A549 (cell line): Measurements from ENCODE around the gene RIPK4. TPM values are rescaled to one million over a fixed set of nuclear protein-coding genes. Genes with fewer than 3 reads are reported as not detected.
A peak's percentile ranks its signal among the peaks of the same experiment; 100 is the strongest.

Experiments
- ATAC-seq, 2 experiments: fragments of 200-7000 bp in 1 of 2; fragments of >200 bp in 1 of 2; cut with Nextera tagmentation in 1 of 2; cut with Tn5 transposase in 1 of 2; 3 replicates each; pipeline versions ENCODE4 v1.8.0 to v1.9.1; 2018 to 2020; ENCODE audit warnings: mild to moderate bottlenecking in 1 of 2, moderate library complexity in 1 of 2
- CTCF ChIA-PET: fragments of 300-600 bp; sonication (Branson Sonifier 250); formaldehyde crosslinking; extraction: SDS; loops from one replicate; lab custom pipeline; 2021; ENCODE audit warnings: antibody characterized with exemption, inconsistent platforms; lab: Yijun Ruan, JAX
- POLR2A ChIA-PET: fragments of 350-600 bp; formaldehyde crosslinking; extraction: SDS; loops from one replicate; lab custom pipeline; 2021; ENCODE audit warnings: antibody characterized with exemption, inconsistent platforms; lab: Yijun Ruan, JAX
- DNase-seq, 2 experiments: peaks; one replicate each; pipeline versions ENCODE4 v3.0.0 to v3.0.0-alpha.2; 2011 to 2016; ENCODE audit warnings: low read depth in 1 of 2, low spot score in 1 of 2
- FAIRE-seq: peaks from 2 replicates; lab custom pipeline; 2011; peaks lifted over from hg19 to GRCh38; lab: Jason Lieb, UNC
- H3K27ac ChIP-seq, 2 experiments: fragments of >200 bp; sonication (Bioruptor Twin); formaldehyde crosslinking; 3 replicates each; pipeline ENCODE4 v1.5.1; 2016 to 2017
- H3K4me1 ChIP-seq: fragments of >200 bp; sonication (Bioruptor Twin); formaldehyde crosslinking; 3 replicates; pipeline ENCODE4 v1.6.1; 2016
- H3K4me2 ChIP-seq: fragments of >200 bp; sonication (Bioruptor Twin); formaldehyde crosslinking; 3 replicates; pipeline ENCODE4 v1.6.1; 2016
- H3K4me3 ChIP-seq: fragments of >200 bp; sonication (Bioruptor Twin); formaldehyde crosslinking; 3 replicates; pipeline ENCODE4 v1.5.1; 2016
- H3K9me3 ChIP-seq: fragments of >200 bp; sonication (Bioruptor Twin); formaldehyde crosslinking; 3 replicates; pipeline ENCODE4 v1.6.1; 2016
- CBX2 ChIP-seq: fragments of 200-600 bp; sonication (generic); IDR thresholded peaks from 2 replicates; pipeline ENCODE4 v1.6.1; 2016; ENCODE audit warnings: low read depth, mild to moderate bottlenecking, borderline replicate concordance
- CBX8 ChIP-seq: fragments of 200-600 bp; sonication (generic); IDR thresholded peaks from 2 replicates; pipeline ENCODE4 v1.6.1; 2016
- CHD2 ChIP-seq: fragments of 150-350 bp; IDR thresholded peaks from 2 replicates; pipeline ENCODE4 v1.6.1; 2014; ENCODE audit warnings: low read length; ENCODE audit not compliant: partially characterized antibody
- CTCF ChIP-seq: fragments of >200 bp; sonication (Bioruptor Twin); formaldehyde crosslinking; IDR thresholded peaks from 3 replicates; pipeline ENCODE4 v1.5.1; 2016
- EHF ChIP-seq: fragments of 250-450 bp; sonication (Bioruptor Pico); IDR thresholded peaks from 2 replicates; pipeline ENCODE4 v1.5.0; 2020; ENCODE audit warnings: mild to moderate bottlenecking
- EHMT2 ChIP-seq: fragments of 200-600 bp; sonication (generic); IDR thresholded peaks from 2 replicates; pipeline ENCODE4 v1.6.1; 2016; ENCODE audit warnings: antibody characterized with exemption, low read depth, mild to moderate bottlenecking, moderate library complexity
- FOSB ChIP-seq: fragments of 250-450 bp; sonication (Bioruptor Pico); IDR thresholded peaks from 2 replicates; pipeline ENCODE4 v1.5.0; 2020; ENCODE audit warnings: mild to moderate bottlenecking, moderate library complexity
- FOSL2 ChIP-seq, 2 experiments: fragments of 450-650 bp in 1 of 2; fragments of >200 bp in 1 of 2; sonication (Bioruptor Twin) in 1 of 2; formaldehyde crosslinking; IDR thresholded peaks; 2 replicates each; pipeline versions ENCODE4 v1.5.0 to v1.6.1; 2016 to 2020; ENCODE audit warnings: mild to moderate bottlenecking in 1 of 2, moderate library complexity in 1 of 2
- HDAC2 ChIP-seq: fragments of 200-600 bp; sonication (generic); IDR thresholded peaks from 2 replicates; pipeline ENCODE4 v1.6.1; 2016
- HEYL ChIP-seq: fragments of 250-450 bp; sonication (Bioruptor Pico); IDR thresholded peaks from 2 replicates; pipeline ENCODE4 v1.8.0; 2021; ENCODE audit warnings: mild to moderate bottlenecking, moderate library complexity
- HMGXB4 ChIP-seq: fragments of 250-450 bp; sonication (Bioruptor Pico); IDR thresholded peaks from 2 replicates; pipeline ENCODE4 v1.5.0; 2021; ENCODE audit warnings: mild to moderate bottlenecking, moderate library complexity, borderline replicate concordance
- HOXA7 ChIP-seq: fragments of 250-450 bp; sonication (Bioruptor Pico); IDR thresholded peaks from 2 replicates; pipeline ENCODE4 v1.5.0; 2020; ENCODE audit warnings: mild to moderate bottlenecking, moderate library complexity
- KDM5A ChIP-seq: fragments of 200-600 bp; sonication (generic); IDR thresholded peaks from 2 replicates; pipeline ENCODE4 v1.6.1; 2016; ENCODE audit warnings: antibody characterized with exemption, mild to moderate bottlenecking
- MAFK ChIP-seq: fragments of 450-650 bp; IDR thresholded peaks from 2 replicates; pipeline ENCODE4 v1.6.1; 2014; ENCODE audit not compliant: partially characterized antibody
- MYC ChIP-seq: IDR thresholded peaks from 2 replicates; pipeline ENCODE4 v1.6.1; 2012; ENCODE audit warnings: mild to moderate bottlenecking, inconsistent platforms, low read length, improper control_type of control experiment, borderline replicate concordance
- NFE2L2 ChIP-seq: fragments of 150-350 bp; conservative IDR thresholded peaks from 2 replicates; pipeline ENCODE4 v1.6.1; 2014; ENCODE audit warnings: low read length
- POLR2A ChIP-seq: IDR thresholded peaks from 2 replicates; pipeline ENCODE4 v1.6.1; 2012; ENCODE audit warnings: mild to moderate bottlenecking, low read length
- POLR2AphosphoS2 ChIP-seq: conservative IDR thresholded peaks from 2 replicates; pipeline ENCODE4 v1.6.1; 2012; ENCODE audit warnings: low read length, improper control_type of control experiment, inconsistent platforms
- RARB ChIP-seq: fragments of 250-450 bp; sonication (Bioruptor Pico); IDR thresholded peaks from 2 replicates; pipeline ENCODE4 v1.8.0; 2021; ENCODE audit warnings: mild to moderate bottlenecking, moderate library complexity
- RNF2 ChIP-seq: fragments of 200-600 bp; sonication (generic); IDR thresholded peaks from 2 replicates; pipeline ENCODE4 v1.6.1; 2016; ENCODE audit warnings: low read depth, mild to moderate bottlenecking, antibody characterized with exemption, moderate library complexity, borderline replicate concordance
- TFCP2L1 ChIP-seq: fragments of 250-450 bp; sonication (Bioruptor Pico); IDR thresholded peaks from 2 replicates; pipeline ENCODE4 v1.5.0; 2021; ENCODE audit warnings: mild to moderate bottlenecking
- TP53 ChIP-seq: fragments of 250-450 bp; sonication (Bioruptor Pico); IDR thresholded peaks from 2 replicates; pipeline ENCODE4 v1.5.0; 2021; ENCODE audit warnings: mild to moderate bottlenecking, moderate library complexity
- ZFP36 ChIP-seq: fragments of 450-650 bp; IDR thresholded peaks from 2 replicates; pipeline ENCODE4 v1.6.1; 2014; ENCODE audit warnings: borderline replicate concordance; ENCODE audit not compliant: partially characterized antibody
- ZSCAN20 ChIP-seq: fragments of 250-450 bp; sonication (Bioruptor Pico); IDR thresholded peaks from 2 replicates; pipeline ENCODE4 v1.8.0; 2022; ENCODE audit warnings: mild to moderate bottlenecking, moderate library complexity
- WGBS: methylation state at CpG from one replicate; pipeline ENCODE4 v1.1.6; 2017; ENCODE audit errors: missing lambda C conversion rate; 5-methylcytosine and 5-hydroxymethylcytosine counted together
- polyA plus RNA-seq, 4 experiments: library from polyadenylated mRNA; depleted of rRNA in 3 of 4; stranded (reverse); fragments of >200 nt; fragmentation: RNase III in 1 of 4; extraction: RNeasy Plus Mini Kit Qiagen cat#74134 plus additional on column Dnase treatment in 1 of 4; gene quantifications; 2 replicates in 3 of 4; 3 replicates in 1 of 4; pipeline ENCODE4 v1.2.3, GENCODE V29; 2011 to 2017

The RIPK4 gene
- polyA plus RNA-seq, 2 of the 4 experiments (the other 2 are of a cell fraction) = 3.0 to 5.7 TPM

- H3K4me2 ChIP-seq = no peak overlapping the region
- H3K4me1 ChIP-seq = peaks cover 42% of the 10 kb centered on the region
- ChIA-PET POLR2A (no interaction called here), CTCF (interaction anchor here (1.1 kb wide), 1 partner anchor 8 kb away, joined by 3 read pairs; no protein-coding TSS in a partner anchor)
- no peak for FAIRE-seq
- no peak for DNase-seq
- H3K4me3 ChIP-seq = no peak overlapping the region
- TF ChIP-seq RARB (no peak), CBX8 (no peak), POLR2A (no peak), KDM5A (no peak), MAFK (peak; percentile 3), CBX2 (no peak), POLR2AphosphoS2 (no peak), EHMT2 (no peak), FOSL2 (IDR thresholded peaks at IDR 0.05) (no peak), FOSL2 (CRISPR knock-in tag; IDR thresholded peaks at IDR 0.05) (no peak)
- peak overlapping the region in 1 of 2 experiments; percentile 35; a peak in 1 of 6 replicates for H3K27ac ChIP-seq
- no peaks in the 10 kb centered on the region for H3K9me3 ChIP-seq
- ATAC-seq = no peak
- 91% methylated on average over 12 of the region's 12 CpGs for WGBS
These were observed 56.7 kb downstream of the RIPK4 start for GRCh38 chr21:41709965-41710822.

GRCh38 chr21:41709166-41709565 lies 57.7 kb downstream of the RIPK4 start:
- Histone ChIP-seq H3K4me2 (no peak overlapping the region), H3K9me3 (no peaks in the 10 kb centered on the region), H3K4me1 (peaks cover 35% of the 10 kb centered on the region), H3K4me3 (no peak overlapping the region), H3K27ac (no peak overlapping the region)
- 77% methylated on average over 7 of the region's 7 CpGs for WGBS
- FAIRE-seq (no peak), ATAC-seq (no peak), DNase-seq (no peak)
- ChIA-PET CTCF (interaction anchor here (1.1 kb wide), 1 partner anchor 9 kb away, joined by 3 read pairs; no protein-coding TSS in a partner anchor), POLR2A (no interaction called here)
- TF ChIP-seq FOSB (no peak), HMGXB4 (CRISPR knock-in tag) (no peak), CBX2 (no peak), RNF2 (no peak), FOSL2 (IDR thresholded peaks at IDR 0.05) (no peak), FOSL2 (CRISPR knock-in tag; IDR thresholded peaks at IDR 0.05) (no peak), TP53 (CRISPR knock-in tag) (no peak), CTCF (no peak), HOXA7 (CRISPR knock-in tag) (no peak), POLR2AphosphoS2 (no peak), HDAC2 (no peak), ZFP36 (no peak), ZSCAN20 (CRISPR knock-in tag) (no peak), EHF (CRISPR knock-in tag) (no peak), TFCP2L1 (CRISPR knock-in tag) (no peak), EHMT2 (no peak), NFE2L2 (no peak), CHD2 (no peak), HEYL (CRISPR knock-in tag) (no peak), MYC (no peak), RARB (no peak)
